Calu3 (cell line): Measurements from ENCODE around the gene GOT1. TPM values are rescaled to one million over a fixed set of nuclear protein-coding genes. Genes with fewer than 3 reads are reported as not detected.

Source experiments
- BruUV-seq: library from RNA; stranded (reverse); fragments of 400-500 nt; replicated peaks from 2 replicates; lab custom pipeline; 2021; lab: Mats Ljungman, UMichigan
- CTCF ChIA-PET: fragments of 300-600 bp; sonication (Branson Sonifier 250); formaldehyde crosslinking; loops from one replicate; lab custom pipeline; 2022; ENCODE audit warnings: antibody characterized with exemption; lab: Charles Lee
- DNase-seq: peaks from one replicate; pipeline ENCODE4 v3.0.0; 2022
- H3K27ac Mint-ChIP-seq: one replicate; pipeline ENCODE4 v1.8.0; 2022; ENCODE audit warnings: mixed read lengths; ENCODE audit not compliant: unreplicated experiment
- H3K27me3 Mint-ChIP-seq: one replicate; pipeline ENCODE4 v1.8.0; 2022; ENCODE audit warnings: mixed read lengths; ENCODE audit not compliant: unreplicated experiment
- H3K36me3 Mint-ChIP-seq: one replicate; pipeline ENCODE4 v1.8.0; 2022; ENCODE audit warnings: mild to moderate bottlenecking, moderate library complexity, mixed read lengths; ENCODE audit not compliant: insufficient read depth, unreplicated experiment
- H3K4me1 Mint-ChIP-seq: one replicate; pipeline ENCODE4 v1.8.0; 2022; ENCODE audit warnings: mild to moderate bottlenecking, low read depth, mixed read lengths; ENCODE audit not compliant: unreplicated experiment
- H3K4me3 Mint-ChIP-seq: one replicate; pipeline ENCODE4 v1.8.0; 2022; ENCODE audit warnings: mild to moderate bottlenecking, low read depth, moderate library complexity, mixed read lengths; ENCODE audit not compliant: unreplicated experiment
- H3K9me3 Mint-ChIP-seq: one replicate; pipeline ENCODE4 v1.8.0; 2022; ENCODE audit warnings: low read depth, mixed read lengths; ENCODE audit not compliant: unreplicated experiment
- intact Hi-C: fragments of 100-400 bp; cut with micrococcal nuclease; formaldehyde crosslinking; loops from one replicate; pipeline ENCODE4 v1.10.0; 2022; ENCODE audit not compliant: unreplicated experiment
- total RNA-seq: library from RNA; stranded (reverse); gene quantifications from 2 replicates; pipeline ENCODE4 v1.2.3, GENCODE V29; 2022
- TF ChIP-seq, protein P1 (sequence below): fragments of 200-600 bp; IDR thresholded peaks from one replicate; pipeline ENCODE4 v1.8.0; 2022; ENCODE audit warnings: antibody characterized with exemption; ENCODE audit not compliant: unreplicated experiment

The GOT1 gene
- total RNA-seq, 1 experiment from 2014 or later = 35.6 TPM

DNA sequence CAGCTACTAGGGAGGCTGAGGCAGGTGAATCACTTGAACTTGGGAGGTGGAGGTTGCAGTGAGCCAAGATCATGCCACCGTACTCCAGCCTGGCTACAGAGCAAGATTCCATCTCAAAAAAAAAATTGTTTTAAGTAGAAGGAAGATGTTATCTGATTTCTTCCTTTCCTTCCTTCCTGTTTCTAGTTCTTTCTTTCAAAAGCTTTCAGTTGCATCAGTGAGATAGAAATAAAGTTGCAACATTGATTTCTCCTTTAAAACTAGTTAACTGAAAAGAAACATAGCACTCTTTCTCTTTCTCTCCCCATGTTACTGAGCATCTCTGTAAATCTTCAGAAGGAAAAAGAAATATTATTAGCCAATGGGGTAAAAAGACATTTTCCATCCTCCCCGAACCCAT, 63.8 kb downstream of the GOT1 start:
- BruUV-seq = no TSS peak
- no peaks in the 10 kb centered on the region for H3K36me3 Mint-ChIP-seq
- intact Hi-C loops = no loop called here

DNA sequence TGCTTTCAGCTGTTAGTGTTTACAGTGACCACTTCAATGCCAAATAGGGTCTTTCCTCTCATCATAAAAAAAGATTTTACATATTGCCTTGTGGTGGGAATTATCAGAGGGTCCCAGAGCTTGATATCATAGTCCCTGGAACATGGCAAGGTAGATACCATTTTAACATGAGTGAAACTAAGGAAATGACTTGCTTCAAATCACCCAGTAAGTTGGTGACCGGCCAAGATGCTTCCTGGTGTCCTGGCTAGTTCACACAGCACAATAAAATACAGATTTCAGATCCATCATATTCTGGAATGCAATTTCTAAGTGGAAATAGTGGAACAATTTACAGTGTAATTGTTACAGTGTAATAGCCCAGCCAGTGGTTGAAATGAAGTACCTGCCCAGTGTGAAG, 64.7 kb downstream of the GOT1 start:
- CTCF ChIA-PET = no interaction called here
- TF ChIP-seq, protein P1, sequence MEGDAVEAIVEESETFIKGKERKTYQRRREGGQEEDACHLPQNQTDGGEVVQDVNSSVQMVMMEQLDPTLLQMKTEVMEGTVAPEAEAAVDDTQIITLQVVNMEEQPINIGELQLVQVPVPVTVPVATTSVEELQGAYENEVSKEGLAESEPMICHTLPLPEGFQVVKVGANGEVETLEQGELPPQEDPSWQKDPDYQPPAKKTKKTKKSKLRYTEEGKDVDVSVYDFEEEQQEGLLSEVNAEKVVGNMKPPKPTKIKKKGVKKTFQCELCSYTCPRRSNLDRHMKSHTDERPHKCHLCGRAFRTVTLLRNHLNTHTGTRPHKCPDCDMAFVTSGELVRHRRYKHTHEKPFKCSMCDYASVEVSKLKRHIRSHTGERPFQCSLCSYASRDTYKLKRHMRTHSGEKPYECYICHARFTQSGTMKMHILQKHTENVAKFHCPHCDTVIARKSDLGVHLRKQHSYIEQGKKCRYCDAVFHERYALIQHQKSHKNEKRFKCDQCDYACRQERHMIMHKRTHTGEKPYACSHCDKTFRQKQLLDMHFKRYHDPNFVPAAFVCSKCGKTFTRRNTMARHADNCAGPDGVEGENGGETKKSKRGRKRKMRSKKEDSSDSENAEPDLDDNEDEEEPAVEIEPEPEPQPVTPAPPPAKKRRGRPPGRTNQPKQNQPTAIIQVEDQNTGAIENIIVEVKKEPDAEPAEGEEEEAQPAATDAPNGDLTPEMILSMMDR = no peak
- H3K27ac Mint-ChIP-seq = no peak overlapping the region
- no TSS peak for BruUV-seq
- no peak for DNase-seq
- H3K27me3 Mint-ChIP-seq = no peaks in the 10 kb centered on the region
- no peak overlapping the region for H3K4me3 Mint-ChIP-seq
- H3K4me1 Mint-ChIP-seq = no peaks in the 10 kb centered on the region
- H3K9me3 Mint-ChIP-seq = no peaks in the 10 kb centered on the region
- intact Hi-C loops = no loop called here
- H3K36me3 Mint-ChIP-seq = no peaks in the 10 kb centered on the region

More for the DNA sequence above, 63.8 kb downstream of the GOT1 start:
- TF ChIP-seq, protein P1 = no peak
- Mint-ChIP-seq H3K4me3 (no peak overlapping the region), H3K4me1 (no peaks in the 10 kb centered on the region), H3K9me3 (no peaks in the 10 kb centered on the region), H3K27ac (no peak overlapping the region), H3K27me3 (no peaks in the 10 kb centered on the region)
- CTCF ChIA-PET = no interaction called here
- no peak for DNase-seq

DNA sequence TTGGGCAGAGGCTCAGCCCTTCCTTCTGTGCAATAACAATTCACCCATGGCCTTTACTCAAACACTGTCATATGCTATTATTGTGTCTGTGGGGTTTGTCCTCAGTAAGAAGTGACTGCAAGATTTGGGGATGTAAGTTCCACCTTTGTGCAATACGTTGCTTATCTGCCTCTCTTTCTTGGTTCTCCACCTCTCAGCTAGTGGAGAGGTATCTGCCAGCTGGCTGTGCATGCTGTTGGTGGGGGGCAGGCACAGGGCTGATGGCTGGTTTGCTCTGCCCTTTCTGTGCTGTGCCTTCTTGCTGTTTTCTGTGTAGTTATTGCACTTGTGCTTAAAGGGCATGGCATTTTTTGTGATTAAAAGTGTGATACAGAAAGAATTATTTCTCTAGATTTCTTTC, 65.1 kb downstream of the GOT1 start:
- H3K27me3 Mint-ChIP-seq = no peaks in the 10 kb centered on the region
- no peaks in the 10 kb centered on the region for H3K4me1 Mint-ChIP-seq
- intact Hi-C loops = no loop called here
- no peaks in the 10 kb centered on the region for H3K36me3 Mint-ChIP-seq
- no peaks in the 10 kb centered on the region for H3K9me3 Mint-ChIP-seq
- H3K4me3 Mint-ChIP-seq = no peak overlapping the region
- TF ChIP-seq, protein P1 = no peak
- CTCF ChIA-PET = no interaction called here
- BruUV-seq = no TSS peak
- DNase-seq = no peak
- no peak overlapping the region for H3K27ac Mint-ChIP-seq

DNA sequence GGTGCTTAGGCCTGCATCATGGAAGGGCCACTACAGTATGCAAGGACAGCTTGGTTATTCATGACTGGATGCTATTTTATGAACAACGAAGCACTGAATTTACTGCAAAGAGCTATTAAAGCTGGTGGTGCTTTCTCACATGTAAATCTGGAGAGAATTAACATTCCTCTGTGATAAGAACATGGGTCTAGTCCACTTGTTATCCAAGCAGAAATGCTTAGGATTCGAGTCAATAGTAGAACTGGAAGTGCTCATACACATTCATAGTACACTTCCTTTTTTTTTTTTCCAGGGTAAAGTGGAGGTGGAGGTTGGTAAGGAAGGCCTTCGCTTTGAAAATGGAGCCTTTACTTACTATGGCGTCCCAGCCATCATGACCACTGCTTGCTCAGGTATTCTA, 66.3 kb downstream of the GOT1 start:
- TF ChIP-seq, protein P1 = no peak
- no peak overlapping the region for H3K4me3 Mint-ChIP-seq
- intact Hi-C loops = no loop called here
- H3K9me3 Mint-ChIP-seq = no peaks in the 10 kb centered on the region
- no TSS peak for BruUV-seq
- H3K36me3 Mint-ChIP-seq = no peaks in the 10 kb centered on the region
- H3K27ac Mint-ChIP-seq = no peak overlapping the region
- no peaks in the 10 kb centered on the region for H3K27me3 Mint-ChIP-seq
- no peak for DNase-seq
- CTCF ChIA-PET = no interaction called here
- no peaks in the 10 kb centered on the region for H3K4me1 Mint-ChIP-seq
